Measurements from ENCODE around the gene XXYLT1. TPM values are rescaled to one million over a fixed set of nuclear protein-coding genes. Genes with fewer than 3 reads are reported as not detected.
A peak's percentile ranks its signal among the peaks of the same experiment; 100 is the strongest.

Gene XXYLT1
- total RNA-seq, 1 donor = 32.8 TPM

DNA sequence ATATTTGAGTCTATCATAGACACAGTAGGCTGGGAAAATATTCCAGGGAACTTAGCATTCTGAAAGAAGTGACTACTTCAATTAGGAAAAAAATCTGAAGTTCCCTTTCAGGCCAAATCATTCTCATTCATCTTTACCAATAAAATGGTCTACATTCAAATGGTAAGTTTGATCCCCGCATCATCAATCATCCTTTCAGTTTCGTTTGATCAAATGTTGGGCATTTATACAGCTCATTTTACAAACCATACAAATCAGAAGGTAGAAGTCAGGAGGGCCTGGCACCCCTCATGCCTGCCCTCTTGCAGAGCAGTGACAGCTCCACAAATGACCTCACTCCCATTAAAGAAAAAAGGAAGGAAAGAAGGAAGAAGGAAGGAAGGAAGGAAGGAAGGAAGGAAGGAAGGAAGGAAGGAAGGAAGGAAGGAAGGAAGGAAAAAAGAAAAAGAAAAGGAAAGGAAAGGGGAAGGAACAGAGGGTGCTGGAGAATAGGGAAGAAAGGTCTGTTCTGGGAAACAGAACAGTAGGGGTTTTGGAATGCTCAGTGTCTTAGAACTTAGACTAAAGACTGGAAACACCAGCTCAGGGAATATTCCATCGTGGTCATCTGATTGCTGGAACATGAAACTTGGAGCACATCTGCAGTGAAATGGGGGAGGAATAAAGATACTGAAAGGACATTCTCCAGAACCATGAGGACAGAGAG is 86.1 kb downstream of the XXYLT1 start:
- H3K4me3 ChIP-seq (ENCODE audit: low read depth, low read length) = no peak overlapping the region
- DNase-seq (ENCODE audit: low read depth) = peak; percentile 69
- TF ChIP-seq, protein P1, sequence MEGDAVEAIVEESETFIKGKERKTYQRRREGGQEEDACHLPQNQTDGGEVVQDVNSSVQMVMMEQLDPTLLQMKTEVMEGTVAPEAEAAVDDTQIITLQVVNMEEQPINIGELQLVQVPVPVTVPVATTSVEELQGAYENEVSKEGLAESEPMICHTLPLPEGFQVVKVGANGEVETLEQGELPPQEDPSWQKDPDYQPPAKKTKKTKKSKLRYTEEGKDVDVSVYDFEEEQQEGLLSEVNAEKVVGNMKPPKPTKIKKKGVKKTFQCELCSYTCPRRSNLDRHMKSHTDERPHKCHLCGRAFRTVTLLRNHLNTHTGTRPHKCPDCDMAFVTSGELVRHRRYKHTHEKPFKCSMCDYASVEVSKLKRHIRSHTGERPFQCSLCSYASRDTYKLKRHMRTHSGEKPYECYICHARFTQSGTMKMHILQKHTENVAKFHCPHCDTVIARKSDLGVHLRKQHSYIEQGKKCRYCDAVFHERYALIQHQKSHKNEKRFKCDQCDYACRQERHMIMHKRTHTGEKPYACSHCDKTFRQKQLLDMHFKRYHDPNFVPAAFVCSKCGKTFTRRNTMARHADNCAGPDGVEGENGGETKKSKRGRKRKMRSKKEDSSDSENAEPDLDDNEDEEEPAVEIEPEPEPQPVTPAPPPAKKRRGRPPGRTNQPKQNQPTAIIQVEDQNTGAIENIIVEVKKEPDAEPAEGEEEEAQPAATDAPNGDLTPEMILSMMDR (IDR thresholded peaks at IDR 0.05; ENCODE audit: insufficient read depth, low read depth, low read length) = no peak

DNA sequence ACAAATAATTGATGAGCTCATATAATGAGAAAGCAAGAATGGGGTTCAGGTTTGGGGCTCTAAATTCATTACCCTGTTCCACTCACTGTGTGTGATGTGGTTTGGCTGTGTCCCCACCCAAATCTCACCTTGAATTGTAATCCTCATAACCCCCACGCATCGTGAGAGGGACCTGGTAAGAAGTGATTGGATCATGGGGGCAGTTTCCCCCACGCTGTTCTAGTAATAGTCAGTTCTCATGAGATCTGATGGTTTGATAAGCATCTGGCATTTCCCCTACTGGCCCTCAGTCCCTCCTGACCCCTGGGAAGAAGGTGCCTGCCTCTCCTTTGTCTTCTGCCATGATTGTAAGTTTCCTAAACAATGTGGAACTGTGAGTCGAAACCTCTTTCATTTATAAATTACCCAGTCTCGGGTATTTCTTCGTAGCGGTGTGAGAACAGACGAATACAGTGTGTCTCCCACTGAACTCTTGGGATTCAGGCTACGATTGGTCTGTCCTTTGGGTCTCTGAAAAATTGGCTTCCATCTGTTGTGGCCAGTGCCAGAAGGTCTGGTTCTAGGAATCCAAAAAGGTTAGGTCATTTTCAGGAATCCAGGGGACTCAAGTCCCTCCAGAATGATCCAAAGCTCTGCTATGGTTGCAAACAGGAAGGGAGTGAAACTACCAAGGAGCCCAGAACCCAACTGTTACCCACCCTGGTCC is 87.7 kb downstream of the XXYLT1 start:
- H3K4me3 ChIP-seq (ENCODE audit: low read depth, low read length) = no peak overlapping the region
- no peak for DNase-seq (ENCODE audit: low read depth)
- TF ChIP-seq, protein P1 (IDR thresholded peaks at IDR 0.05; ENCODE audit: insufficient read depth, low read depth, low read length) = no peak

DNA sequence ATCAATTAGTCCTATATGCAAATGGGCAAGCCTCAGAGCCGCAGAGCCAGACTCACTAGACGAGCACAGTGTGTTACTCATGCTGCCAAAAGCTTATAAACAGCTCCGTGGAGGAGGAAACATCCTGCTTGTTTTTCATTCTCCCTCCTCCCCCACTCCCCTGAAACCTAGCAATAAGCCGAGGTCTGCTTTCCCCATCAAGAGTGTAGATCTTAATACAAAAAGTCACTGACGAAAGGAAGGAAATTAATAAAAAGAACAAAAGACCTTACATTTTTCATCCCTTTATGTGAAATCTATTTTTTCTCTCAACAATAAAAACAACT is 88.5 kb downstream of the XXYLT1 start:
- DNase-seq (ENCODE audit: low read depth) = peak; percentile 87
- no peak overlapping the region for H3K4me3 ChIP-seq (ENCODE audit: low read depth, low read length)
- TF ChIP-seq, protein P1 (IDR thresholded peaks at IDR 0.05; ENCODE audit: insufficient read depth, low read depth, low read length) = no peak

DNA sequence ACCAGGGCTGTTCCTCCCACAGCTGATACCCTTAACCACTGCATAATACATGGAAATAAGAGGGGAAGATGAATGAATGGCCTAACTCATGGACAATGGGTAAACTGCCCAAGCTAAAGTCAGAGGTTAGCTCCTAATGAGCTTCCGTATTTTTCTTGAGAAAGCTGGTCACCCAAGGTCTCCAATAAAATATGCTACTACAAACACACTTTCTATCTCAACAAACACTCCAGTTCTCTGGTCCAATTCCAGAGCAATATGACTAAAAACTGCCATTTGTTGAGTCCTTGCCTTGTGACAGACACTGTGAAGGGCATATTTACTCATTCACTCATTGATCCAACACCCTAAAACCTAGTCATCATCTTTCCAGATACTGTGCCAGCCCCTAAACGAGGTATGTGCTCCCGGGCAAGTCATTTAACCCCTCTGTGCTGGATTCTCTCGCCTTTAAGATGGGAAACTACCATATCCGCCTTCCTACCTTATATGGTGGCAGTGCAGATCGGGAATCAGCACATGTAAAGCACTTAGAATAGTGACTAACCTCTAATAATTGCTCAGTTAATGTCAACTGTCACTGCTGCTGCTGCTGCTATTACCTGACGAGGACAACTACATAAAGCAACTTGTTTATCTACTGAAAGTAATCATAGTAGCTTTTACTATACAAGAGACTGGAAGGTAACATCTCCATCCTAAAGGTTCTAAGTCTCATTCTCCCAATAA is 89.1 kb downstream of the XXYLT1 start:
- H3K4me3 ChIP-seq (ENCODE audit: low read depth, low read length) = no peak overlapping the region
- DNase-seq (ENCODE audit: low read depth) = no peak
- TF ChIP-seq, protein P1 (IDR thresholded peaks at IDR 0.05; ENCODE audit: insufficient read depth, low read depth, low read length) = no peak

GRCh38 chr3:195181113-195181498 is 89.9 kb downstream of the XXYLT1 start:
- TF ChIP-seq, protein P1 (IDR thresholded peaks at IDR 0.05; ENCODE audit: insufficient read depth, low read depth, low read length) = no peak
- no peak overlapping the region for H3K4me3 ChIP-seq (ENCODE audit: low read depth, low read length)
- DNase-seq (ENCODE audit: low read depth) = no peak

- TF ChIP-seq, protein P1 (IDR thresholded peaks at IDR 0.05; ENCODE audit: insufficient read depth, low read depth, low read length) = no peak
- no peak for DNase-seq (ENCODE audit: low read depth)
- no peak overlapping the region for H3K4me3 ChIP-seq (ENCODE audit: low read depth, low read length)
These were observed 90.4 kb downstream of the XXYLT1 start for GRCh38 chr3:195180490-195181112.

Data from fibroblast of villous mesenchyme (primary cell).